GM18502 (cell line): ENCODE results near the gene UGP2.
A peak's percentile ranks its signal among the peaks of the same experiment; 100 is the strongest.
"Not testable (repeated sequence)": the region's sequence is repeated elsewhere in the genome, so short reads cannot be mapped to it uniquely, and the experiment has no call there.

Experiments
- ATAC-seq: cut with Tn5 transposase; IDR thresholded peaks from one replicate; pipeline ENCODE4 v1.9.1; 2021; ENCODE audit warnings: mild to moderate bottlenecking; ENCODE audit not compliant: unreplicated experiment, poor library complexity

The UGP2 gene

GRCh38 chr2:63888490-63889402 lies 47.0 kb downstream of the UGP2 start:
- ATAC-seq = peak; percentile 84

- no peak for ATAC-seq
Observed at GRCh38 chr2:63890678-63891077, 49.0 kb downstream of the UGP2 start.

- no peak for ATAC-seq
Observed at GRCh38 chr2:63891488-63892030, 49.9 kb downstream of the UGP2 start.

GRCh38 chr2:63893163-63893562 lies 51.5 kb downstream of the UGP2 start:
- no peak for ATAC-seq

- no peak for ATAC-seq
Observed at GRCh38 chr2:63894167-63894566, 52.5 kb downstream of the UGP2 start.

- no peak for ATAC-seq
Observed at GRCh38 chr2:63898839-63899238, 57.1 kb downstream of the UGP2 start.

GRCh38 chr2:63899639-63900038 lies 57.9 kb downstream of the UGP2 start:
- no peak for ATAC-seq

- ATAC-seq = no peak
Observed at GRCh38 chr2:63902149-63902548, 60.5 kb downstream of the UGP2 start.

GRCh38 chr2:63903003-63903402 lies 61.3 kb downstream of the UGP2 start:
- peak; percentile 65 for ATAC-seq

- ATAC-seq = no peak
Observed at GRCh38 chr2:63914311-63914710, 72.6 kb downstream of the UGP2 start.

- no peak for ATAC-seq
Observed at GRCh38 chr2:63926815-63927214, 85.1 kb downstream of the UGP2 start.

GRCh38 chr2:63932104-63932503 lies 90.4 kb downstream of the UGP2 start:
- not testable (repeated sequence) for ATAC-seq
